Smooth muscle cell (in vitro differentiated cells): ENCODE data around the gene CPT1B. TPM values are rescaled to one million over a fixed set of nuclear protein-coding genes. Genes with fewer than 3 reads are reported as not detected.
A peak's percentile ranks its signal among the peaks of the same experiment; 100 is the strongest.

Experiments
- DNase-seq: peaks from one replicate; lab custom pipeline; 2025; ENCODE audit not compliant: unreplicated experiment; lab: John Stamatoyannopoulos, UW
- H2AFZ ChIP-seq: fragments of 200-600 bp; sonication (generic); 2 replicates; pipeline ENCODE4 v1.6.0; 2016; ENCODE audit warnings: antibody characterized with exemption, low read depth, mild to moderate bottlenecking
- H3F3A ChIP-seq: fragments of 200-600 bp; sonication (generic); 2 replicates; pipeline ENCODE4 v1.6.0; 2017; ENCODE audit warnings: antibody characterized with exemption, low read depth
- H3K27ac ChIP-seq: fragments of 200-600 bp; sonication (generic); 2 replicates; pipeline ENCODE4 v1.5.1; 2016; ENCODE audit warnings: low read depth, mild to moderate bottlenecking
- H3K27me3 ChIP-seq: fragments of 200-600 bp; sonication (generic); 2 replicates; pipeline ENCODE4 v1.6.1; 2016; ENCODE audit warnings: low read depth, mild to moderate bottlenecking
- H3K36me3 ChIP-seq: fragments of 200-600 bp; sonication (generic); 2 replicates; pipeline ENCODE4 v1.5.1; 2016; ENCODE audit warnings: low read depth
- H3K4me1 ChIP-seq: fragments of 200-600 bp; sonication (generic); 2 replicates; pipeline ENCODE4 v1.5.1; 2016; ENCODE audit warnings: low read depth
- H3K4me2 ChIP-seq: fragments of 200-600 bp; sonication (generic); 2 replicates; pipeline ENCODE4 v1.6.0; 2016; ENCODE audit warnings: mild to moderate bottlenecking
- H3K4me3 ChIP-seq: fragments of 200-600 bp; sonication (generic); 2 replicates; pipeline ENCODE4 v1.5.1; 2016; ENCODE audit warnings: mild to moderate bottlenecking
- H3K79me2 ChIP-seq: fragments of 200-600 bp; sonication (generic); 2 replicates; pipeline ENCODE4 v1.6.0; 2016; ENCODE audit warnings: low read depth, mild to moderate bottlenecking
- H3K9ac ChIP-seq: fragments of 200-600 bp; sonication (generic); 2 replicates; pipeline ENCODE4 v1.6.0; 2016; ENCODE audit warnings: low read depth
- H3K9me3 ChIP-seq: fragments of 200-600 bp; sonication (generic); replicated peaks from 2 replicates; pipeline ENCODE4 v1.5.1; 2016; ENCODE audit warnings: low read depth
- H4K20me1 ChIP-seq: fragments of 200-600 bp; sonication (generic); 2 replicates; pipeline ENCODE4 v1.6.0; 2016; ENCODE audit warnings: low read depth
- whole genome bisulfite sequencing: methylation state at CpG from one replicate; pipeline ENCODE4 v1.1.7; 2016; ENCODE audit warnings: low lambda C conversion rate; 5-methylcytosine and 5-hydroxymethylcytosine counted together
- polyA plus RNA-seq: library from polyadenylated mRNA; unstranded; fragments of >200 nt; fragmentation: Nextera tagmentation; extraction: Ambion mirVana; gene quantifications from 2 replicates; pipeline ENCODE4 v1.2.1, GENCODE V29; 2016
- total RNA-seq: library from RNA; depleted of rRNA; stranded (reverse); fragments of >200 nt; gene quantifications from 2 replicates; pipeline ENCODE4 v1.2.3, GENCODE V29; 2014
- TF ChIP-seq, protein P1 (sequence below): fragments of 200-600 bp; sonication (generic); IDR thresholded peaks from 2 replicates; pipeline ENCODE4 v1.5.1; 2017; ENCODE audit warnings: borderline replicate concordance, mild to moderate bottlenecking, antibody characterized with exemption; ENCODE audit not compliant: insufficient read depth, poor library complexity, severe bottlenecking

Gene CPT1B
- total and polyA plus RNA-seq, 2 experiments from 2014 or later: 19.3 to 20.7 TPM

- Histone ChIP-seq H3K4me1 (no peaks in the 10 kb centered on the region), H3F3A (no peaks in the 10 kb centered on the region), H2AFZ (peak overlapping the region; percentile 88), H3K9ac (peak overlapping the region; percentile 51), H3K27me3 (no peaks in the 10 kb centered on the region), H3K9me3 (no peaks in the 10 kb centered on the region), H3K27ac (no peak overlapping the region), H3K36me3 (peaks cover under 1% of the 10 kb centered on the region), H4K20me1 (no peaks in the 10 kb centered on the region), H3K4me2 (peak overlapping the region; percentile 100), H3K4me3 (peak overlapping the region; percentile 80), H3K79me2 (peaks cover 3% of the 10 kb centered on the region)
- 42% methylated on average over 17 of the region's 17 CpGs for WGBS
- TF ChIP-seq, protein P1, sequence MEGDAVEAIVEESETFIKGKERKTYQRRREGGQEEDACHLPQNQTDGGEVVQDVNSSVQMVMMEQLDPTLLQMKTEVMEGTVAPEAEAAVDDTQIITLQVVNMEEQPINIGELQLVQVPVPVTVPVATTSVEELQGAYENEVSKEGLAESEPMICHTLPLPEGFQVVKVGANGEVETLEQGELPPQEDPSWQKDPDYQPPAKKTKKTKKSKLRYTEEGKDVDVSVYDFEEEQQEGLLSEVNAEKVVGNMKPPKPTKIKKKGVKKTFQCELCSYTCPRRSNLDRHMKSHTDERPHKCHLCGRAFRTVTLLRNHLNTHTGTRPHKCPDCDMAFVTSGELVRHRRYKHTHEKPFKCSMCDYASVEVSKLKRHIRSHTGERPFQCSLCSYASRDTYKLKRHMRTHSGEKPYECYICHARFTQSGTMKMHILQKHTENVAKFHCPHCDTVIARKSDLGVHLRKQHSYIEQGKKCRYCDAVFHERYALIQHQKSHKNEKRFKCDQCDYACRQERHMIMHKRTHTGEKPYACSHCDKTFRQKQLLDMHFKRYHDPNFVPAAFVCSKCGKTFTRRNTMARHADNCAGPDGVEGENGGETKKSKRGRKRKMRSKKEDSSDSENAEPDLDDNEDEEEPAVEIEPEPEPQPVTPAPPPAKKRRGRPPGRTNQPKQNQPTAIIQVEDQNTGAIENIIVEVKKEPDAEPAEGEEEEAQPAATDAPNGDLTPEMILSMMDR: no peak
- DNase-seq: no peak
Observed at GRCh38 chr22:50563413-50564160, 14.6 kb downstream of the CPT1B start.

DNA sequence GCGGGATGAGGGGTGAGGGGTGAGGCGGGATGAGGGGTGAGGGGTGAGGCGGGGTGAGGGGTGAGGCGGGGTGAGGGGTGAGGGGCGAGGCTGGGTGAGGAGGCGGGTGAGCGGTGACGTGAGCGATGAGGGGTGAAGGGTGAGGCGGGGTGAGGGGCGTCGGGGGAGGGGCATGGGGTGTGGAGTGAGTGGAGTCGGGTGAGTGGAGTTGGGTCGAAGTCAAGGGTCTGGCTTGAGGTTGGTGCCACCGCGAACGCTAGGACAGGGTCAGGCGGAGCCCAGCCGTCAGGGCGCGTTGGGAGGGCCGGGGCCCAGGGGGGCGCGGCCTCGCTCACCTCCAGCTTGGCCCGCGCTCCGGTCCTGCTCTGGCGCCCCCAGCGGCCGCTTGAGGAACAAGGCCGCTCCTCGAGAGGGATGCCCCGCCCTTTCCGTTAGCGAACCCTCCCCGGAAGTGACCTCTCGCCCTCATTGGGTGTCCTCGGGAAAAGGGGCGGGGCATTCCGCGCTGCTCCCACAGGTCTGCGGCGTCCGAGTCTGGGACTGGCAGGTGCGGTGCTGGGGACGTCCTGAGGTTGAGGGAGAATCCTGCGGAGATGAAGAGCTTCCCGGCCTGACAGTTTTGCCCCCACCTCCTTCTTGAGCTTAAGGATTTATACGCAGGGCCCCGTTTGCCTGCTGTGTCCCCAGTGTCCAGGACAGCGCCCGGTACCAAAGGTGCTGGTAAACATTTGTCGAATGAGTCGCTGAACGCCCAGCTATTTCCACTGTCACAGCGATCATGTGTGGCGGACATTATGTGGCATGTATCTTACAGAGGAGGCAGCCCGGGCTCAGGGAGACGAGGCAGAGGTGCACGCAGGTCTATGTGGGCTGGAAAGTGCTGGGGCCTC is 15.5 kb downstream of the CPT1B start, which contains the start of gene SYCE3:
Gene SYCE3, minus strand, starts transcription at position 397 of the 890 bp plus-strand sequence. CDS start 6,514 bp downstream, outside the sequence.
- Histone ChIP-seq H3K4me3 (peak within 1 kb of the TSS; percentile 80), H3K27me3 (no peaks in the 10 kb centered on the region), H3K4me2 (peak within 1 kb of the TSS; percentile 100), H3K27ac (no peak within 1 kb of the TSS), H3F3A (no peaks in the 10 kb centered on the region), H3K79me2 (peaks cover 3% of the 10 kb centered on the region), H4K20me1 (no peaks in the 10 kb centered on the region), H3K4me1 (no peaks in the 10 kb centered on the region), H3K9ac (peak within 1 kb of the TSS; percentile 51), H3K36me3 (no peaks in the 10 kb centered on the region), H2AFZ (peak within 1 kb of the TSS; percentile 88), H3K9me3 (no peaks in the 10 kb centered on the region)
- 2% methylated on average over 20 of the region's 61 CpGs for WGBS
- peak; percentile 85 for DNase-seq
- TF ChIP-seq, protein P1: peak; percentile 84

DNA sequence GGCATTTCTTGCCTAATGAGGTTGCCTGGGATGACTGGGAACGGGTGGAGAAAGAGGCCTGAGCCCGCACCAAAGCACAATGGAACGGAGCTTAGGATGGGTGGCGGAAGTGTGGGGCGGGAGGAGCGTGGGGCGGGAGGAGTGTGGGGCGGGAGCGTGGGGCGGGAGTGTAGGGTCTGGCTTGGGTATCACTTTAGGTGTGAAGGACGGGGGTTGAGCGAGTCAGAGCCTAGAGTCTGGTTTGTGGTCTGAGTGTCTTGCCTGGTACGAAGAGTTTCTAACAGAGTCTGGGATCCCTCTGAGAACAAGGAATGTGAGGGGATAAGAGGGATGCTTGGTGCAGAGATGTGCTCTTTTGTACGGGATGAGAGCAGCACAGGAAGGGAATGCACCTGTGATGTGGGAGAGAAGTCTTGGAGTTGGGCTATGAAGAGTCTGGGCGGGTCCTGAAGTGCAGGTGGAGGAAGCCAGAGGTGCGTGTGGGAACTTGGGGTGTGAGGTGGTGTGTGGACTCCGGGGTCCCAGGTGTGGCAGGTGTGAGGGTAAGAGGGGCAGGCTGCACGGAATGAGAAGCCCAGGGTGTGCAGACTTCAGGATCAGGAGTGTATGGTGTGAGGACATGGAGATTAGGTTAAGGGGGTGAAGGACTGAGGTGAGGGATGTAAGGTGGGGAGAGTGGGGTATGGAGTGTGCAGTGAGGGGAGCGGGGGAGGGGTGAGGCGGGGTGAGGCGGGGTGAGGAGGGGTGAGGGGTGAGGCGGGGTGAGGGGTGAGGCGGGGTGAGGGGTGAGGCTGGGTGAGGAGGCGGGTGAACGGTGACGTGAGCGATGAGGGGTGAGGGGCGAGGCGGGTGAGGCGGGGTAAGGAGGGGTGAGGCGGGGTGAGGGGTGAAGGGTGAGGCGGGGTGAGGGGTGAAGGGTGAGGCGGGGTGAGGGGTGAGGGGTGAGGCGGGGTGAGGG is 16.5 kb downstream of the CPT1B start:
- Histone ChIP-seq H3K4me3 (no peak overlapping the region), H3K9me3 (no peaks in the 10 kb centered on the region), H3F3A (no peaks in the 10 kb centered on the region), H3K79me2 (peaks cover 3% of the 10 kb centered on the region), H3K27me3 (no peaks in the 10 kb centered on the region), H3K4me2 (no peak overlapping the region), H4K20me1 (no peaks in the 10 kb centered on the region), H3K9ac (no peak overlapping the region), H3K4me1 (no peaks in the 10 kb centered on the region), H2AFZ (no peak overlapping the region), H3K36me3 (no peaks in the 10 kb centered on the region), H3K27ac (no peak overlapping the region)
- WGBS: 73% methylated on average over 16 of the region's 34 CpGs
- TF ChIP-seq, protein P1: no peak
- DNase-seq: no peak
